Prostate gland (tissue), 2 donors: ENCODE measurements around the gene COMT. TPM values are rescaled to one million over a fixed set of nuclear protein-coding genes. Genes with fewer than 3 reads are reported as not detected.
A peak's percentile ranks its signal among the peaks of the same experiment; 100 is the strongest.

ENCODE experiments used
- DNase-seq: peaks from one replicate; pipeline ENCODE4 v3.0.0-alpha.2; 2019; ENCODE audit warnings: low spot score
- H3K27ac ChIP-seq, 2 donors: fragments of 200-600 bp; sonication (generic); 2 replicates each; pipeline ENCODE4 v1.5.1; 2017 to 2019
- H3K27me3 ChIP-seq: fragments of 200-600 bp; sonication (generic); replicated peaks from 2 replicates; pipeline ENCODE4 v1.5.1; 2019; ENCODE audit not compliant: insufficient read depth
- H3K36me3 ChIP-seq, 2 donors: fragments of 200-600 bp; sonication (generic); 1 replicate in 1 of 2; 2 replicates in 1 of 2; pipeline versions ENCODE4 v1.5.1 to v1.8.1; 2017 to 2019
- H3K4me1 ChIP-seq: fragments of 200-600 bp; sonication (generic); replicated peaks from 2 replicates; pipeline ENCODE4 v1.5.1; 2019
- H3K4me3 ChIP-seq, 2 donors: fragments of 200-600 bp; sonication (generic); 2 replicates each; pipeline ENCODE4 v1.5.1; 2017 to 2019
- H3K9me3 ChIP-seq: fragments of 200-600 bp; sonication (generic); 2 replicates; pipeline ENCODE4 v1.5.1; 2017
- POLR2A ChIP-seq: fragments of 450-650 bp; IDR thresholded peaks from one replicate; pipeline ENCODE4 v1.6.1; 2016; ENCODE audit warnings: antibody characterized with exemption, mild to moderate bottlenecking
- POLR2AphosphoS5 ChIP-seq: sonication (generic); formaldehyde crosslinking; IDR thresholded peaks from one replicate; pipeline ENCODE4 v1.6.1; 2017; ENCODE audit warnings: antibody characterized with exemption
- WGBS: methylation state at CpG from one replicate; pipeline ENCODE4 v1.1.5; 2018; 5-methylcytosine and 5-hydroxymethylcytosine counted together
- intact Hi-C: fragments of 100-400 bp; cut with DNase I; formaldehyde crosslinking; loops from one replicate; pipeline ENCODE4 v1.14.2; 2022
- total RNA-seq, 2 donors: library from RNA; depleted of rRNA; stranded (reverse); fragments of >200 nt; gene quantifications; one replicate each; pipeline ENCODE4 v1.1.0, GENCODE V29; 2016
- TF ChIP-seq, protein P1 (sequence below), 4 experiments: fragments of 200-600 bp in 2 of 4; fragments of 450-650 bp in 2 of 4; sonication (generic) in 2 of 4; IDR thresholded peaks; 1 replicate in 3 of 4; 2 replicates in 1 of 4; pipeline ENCODE4 v1.5.1; 2016 to 2019; ENCODE audit warnings: antibody characterized with exemption in 4 of 4, mild to moderate bottlenecking in 2 of 4, moderate library complexity in 2 of 4

Gene COMT
- total RNA-seq, 2 donors from 2014 or later = 456 to 513 TPM

DNA sequence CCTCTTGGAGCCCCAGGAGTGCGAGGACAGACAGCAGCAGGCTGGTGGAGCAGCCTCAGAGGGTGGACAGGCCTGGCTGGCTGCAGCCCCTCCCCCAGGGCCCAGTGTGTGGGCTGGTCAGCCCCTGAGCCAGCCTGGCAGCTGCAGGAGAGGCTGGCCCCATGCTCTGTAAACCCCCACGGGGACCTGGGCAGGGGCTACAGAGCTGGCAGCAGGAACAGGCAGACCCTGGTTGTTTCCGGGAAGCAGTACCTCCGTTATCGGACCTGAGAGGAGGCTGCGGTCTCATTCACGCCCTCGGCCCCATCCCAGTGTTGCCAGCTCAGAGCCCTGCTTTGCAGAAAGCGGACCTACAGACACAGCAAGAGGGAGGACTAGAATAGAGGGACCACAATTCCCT is 38.5 kb upstream of the COMT start:
- 86% methylated on average over 9 of the region's 9 CpGs for WGBS
- TF ChIP-seq, protein P1, sequence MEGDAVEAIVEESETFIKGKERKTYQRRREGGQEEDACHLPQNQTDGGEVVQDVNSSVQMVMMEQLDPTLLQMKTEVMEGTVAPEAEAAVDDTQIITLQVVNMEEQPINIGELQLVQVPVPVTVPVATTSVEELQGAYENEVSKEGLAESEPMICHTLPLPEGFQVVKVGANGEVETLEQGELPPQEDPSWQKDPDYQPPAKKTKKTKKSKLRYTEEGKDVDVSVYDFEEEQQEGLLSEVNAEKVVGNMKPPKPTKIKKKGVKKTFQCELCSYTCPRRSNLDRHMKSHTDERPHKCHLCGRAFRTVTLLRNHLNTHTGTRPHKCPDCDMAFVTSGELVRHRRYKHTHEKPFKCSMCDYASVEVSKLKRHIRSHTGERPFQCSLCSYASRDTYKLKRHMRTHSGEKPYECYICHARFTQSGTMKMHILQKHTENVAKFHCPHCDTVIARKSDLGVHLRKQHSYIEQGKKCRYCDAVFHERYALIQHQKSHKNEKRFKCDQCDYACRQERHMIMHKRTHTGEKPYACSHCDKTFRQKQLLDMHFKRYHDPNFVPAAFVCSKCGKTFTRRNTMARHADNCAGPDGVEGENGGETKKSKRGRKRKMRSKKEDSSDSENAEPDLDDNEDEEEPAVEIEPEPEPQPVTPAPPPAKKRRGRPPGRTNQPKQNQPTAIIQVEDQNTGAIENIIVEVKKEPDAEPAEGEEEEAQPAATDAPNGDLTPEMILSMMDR (IDR thresholded peaks at IDR 0.05) = no peak
- TF ChIP-seq POLR2A = no peak
- no peak for TF ChIP-seq POLR2AphosphoS5
- intact Hi-C loops = no loop called here

DNA sequence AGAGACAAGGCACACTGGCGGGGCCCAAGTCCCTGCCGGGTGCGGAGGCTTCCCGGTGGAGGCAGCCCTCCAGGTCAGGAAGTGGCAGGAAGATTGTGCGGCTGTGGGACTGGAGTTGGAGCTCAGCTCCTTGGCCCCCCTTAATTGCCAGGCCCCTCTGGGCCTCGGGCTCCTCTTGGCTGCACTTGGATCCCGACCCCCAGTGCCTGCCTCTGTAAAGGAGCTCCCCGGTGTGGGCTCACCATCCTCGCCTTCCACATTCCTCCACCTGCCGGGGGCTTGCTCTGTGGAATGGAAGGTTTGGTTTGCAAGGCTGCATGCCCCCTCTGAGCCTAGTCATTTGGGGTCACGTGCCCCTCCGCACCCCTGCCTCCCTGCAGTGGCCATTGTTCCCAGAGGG is 38.1 kb upstream of the COMT start:
- peaks cover 12% of the 10 kb centered on the region for H3K4me1 ChIP-seq
- DNase-seq = no peak
- TF ChIP-seq POLR2AphosphoS5 (no peak), POLR2A (no peak)
- TF ChIP-seq, protein P1 (IDR thresholded peaks at IDR 0.05) = no peak
- WGBS = 90% methylated on average over 12 of the region's 12 CpGs
- no peaks in the 10 kb centered on the region for H3K27me3 ChIP-seq
- intact Hi-C loops = no loop called here
- H3K9me3 ChIP-seq = no peaks in the 10 kb centered on the region
- no peak overlapping the region for H3K4me3 ChIP-seq
- peak overlapping the region in 1 of 2 donors; percentile 13 for H3K27ac ChIP-seq
- H3K36me3 ChIP-seq = no peaks in the 10 kb centered on the region

More for the DNA sequence above, 38.5 kb upstream of the COMT start:
- Histone ChIP-seq H3K4me3 (no peak overlapping the region), H3K9me3 (no peaks in the 10 kb centered on the region), H3K27me3 (no peaks in the 10 kb centered on the region), H3K36me3 (no peaks in the 10 kb centered on the region), H3K4me1 (peaks cover 12% of the 10 kb centered on the region), H3K27ac (peak overlapping the region in 1 of 2 donors; percentile 13)
- no peak for DNase-seq

DNA sequence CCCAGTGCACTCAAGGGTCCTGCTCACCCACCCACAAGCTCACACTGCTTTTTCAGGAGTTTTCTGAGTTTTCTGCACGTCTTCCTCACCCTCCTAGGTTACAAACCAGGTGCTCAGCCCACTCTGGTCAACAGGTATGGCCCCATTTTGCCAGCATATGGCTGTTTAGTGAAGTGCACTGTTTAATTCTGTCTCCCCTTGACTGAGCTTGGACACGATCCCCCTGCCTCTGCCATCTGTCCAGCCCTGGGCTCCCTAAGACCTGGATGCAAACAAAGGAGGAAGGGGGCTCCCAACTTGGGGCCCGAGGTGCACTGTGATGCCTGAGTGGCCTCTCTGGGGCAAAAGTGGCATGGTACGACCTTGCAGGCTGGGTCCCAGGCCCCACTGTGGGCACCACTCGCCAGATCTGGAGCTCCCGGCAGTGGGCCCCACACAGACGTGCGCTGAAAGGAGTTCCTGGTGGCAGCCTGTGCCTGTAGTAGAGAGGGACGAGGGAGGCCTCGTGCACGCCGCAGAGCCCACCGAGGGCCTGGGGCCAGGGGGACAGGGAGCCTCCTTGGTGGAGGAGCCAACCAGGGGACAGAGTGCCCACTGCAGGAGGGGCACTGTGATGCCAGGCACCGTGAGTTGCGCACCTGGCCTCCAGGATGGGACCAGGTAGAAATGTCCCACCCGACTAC is 37.3 kb upstream of the COMT start:
- Histone ChIP-seq H3K4me1 (peaks cover 12% of the 10 kb centered on the region), H3K36me3 (no peaks in the 10 kb centered on the region), H3K9me3 (no peaks in the 10 kb centered on the region), H3K4me3 (no peak overlapping the region), H3K27ac (peak overlapping the region in 1 of 2 donors; percentile 19), H3K27me3 (no peaks in the 10 kb centered on the region)
- intact Hi-C loops = no loop called here
- DNase-seq = no peak
- TF ChIP-seq, protein P1 (IDR thresholded peaks at IDR 0.05) = no peak
- TF ChIP-seq POLR2A = no peak
- no peak for TF ChIP-seq POLR2AphosphoS5
- 70% methylated on average over 16 of the region's 16 CpGs for WGBS

DNA sequence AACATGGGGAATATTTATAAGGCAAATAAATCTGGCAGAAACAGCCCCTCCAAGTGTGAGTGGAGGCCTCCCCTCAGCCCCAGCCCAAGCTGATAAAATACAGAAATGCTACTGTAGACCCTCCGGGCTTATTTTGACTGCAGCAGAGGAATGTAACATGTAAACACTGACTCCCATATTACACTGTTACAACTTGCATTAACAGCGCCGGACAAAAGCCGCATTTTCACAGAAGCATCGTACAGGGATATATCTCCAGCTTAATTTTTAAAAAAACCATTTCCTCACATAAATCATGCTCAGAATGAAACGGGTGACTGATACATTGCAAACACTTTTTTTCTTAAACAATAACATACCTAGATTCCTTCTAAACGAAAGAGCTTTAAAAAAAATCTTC is 36.6 kb upstream of the COMT start:
- 55% methylated on average over 7 of the region's 7 CpGs for WGBS

More for the DNA sequence above, 36.6 kb upstream of the COMT start:
- H3K36me3 ChIP-seq = no peaks in the 10 kb centered on the region
- no peaks in the 10 kb centered on the region for H3K27me3 ChIP-seq
- no peak for DNase-seq
- H3K27ac ChIP-seq = peak overlapping the region in 1 of 2 donors; percentile 19
- H3K4me3 ChIP-seq = no peak overlapping the region
- no peaks in the 10 kb centered on the region for H3K9me3 ChIP-seq
- intact Hi-C loops = no loop called here
- peaks cover 12% of the 10 kb centered on the region for H3K4me1 ChIP-seq
- TF ChIP-seq POLR2AphosphoS5 (no peak), POLR2A (no peak)
- TF ChIP-seq, protein P1 (IDR thresholded peaks at IDR 0.05) = no peak
